GM13977 (cell line): ENCODE results near the gene SFXN2.

Experiments
- DNase-seq: peaks from one replicate; pipeline ENCODE4 v3.0.0; 2012; ENCODE audit warnings: low spot score
- in situ Hi-C: fragments of 300-500 bp; cut with MboI; formaldehyde crosslinking; loops from one replicate; pipeline ENCODE4 v1.12.0; 2022; ENCODE audit warnings: low sequenced_read_pairs, low pct_unique_long_range_greater_than_20kb, mixed read lengths, inconsistent platforms; ENCODE audit not compliant: unreplicated experiment
- TF ChIP-seq, protein P1 (sequence below): IDR thresholded peaks from 2 replicates; pipeline ENCODE4 v1.5.1; 2012; ENCODE audit warnings: mild to moderate bottlenecking, control low read depth; ENCODE audit not compliant: insufficient read depth; ENCODE audit errors: extremely low read depth, missing control alignments

Gene SFXN2

DNA sequence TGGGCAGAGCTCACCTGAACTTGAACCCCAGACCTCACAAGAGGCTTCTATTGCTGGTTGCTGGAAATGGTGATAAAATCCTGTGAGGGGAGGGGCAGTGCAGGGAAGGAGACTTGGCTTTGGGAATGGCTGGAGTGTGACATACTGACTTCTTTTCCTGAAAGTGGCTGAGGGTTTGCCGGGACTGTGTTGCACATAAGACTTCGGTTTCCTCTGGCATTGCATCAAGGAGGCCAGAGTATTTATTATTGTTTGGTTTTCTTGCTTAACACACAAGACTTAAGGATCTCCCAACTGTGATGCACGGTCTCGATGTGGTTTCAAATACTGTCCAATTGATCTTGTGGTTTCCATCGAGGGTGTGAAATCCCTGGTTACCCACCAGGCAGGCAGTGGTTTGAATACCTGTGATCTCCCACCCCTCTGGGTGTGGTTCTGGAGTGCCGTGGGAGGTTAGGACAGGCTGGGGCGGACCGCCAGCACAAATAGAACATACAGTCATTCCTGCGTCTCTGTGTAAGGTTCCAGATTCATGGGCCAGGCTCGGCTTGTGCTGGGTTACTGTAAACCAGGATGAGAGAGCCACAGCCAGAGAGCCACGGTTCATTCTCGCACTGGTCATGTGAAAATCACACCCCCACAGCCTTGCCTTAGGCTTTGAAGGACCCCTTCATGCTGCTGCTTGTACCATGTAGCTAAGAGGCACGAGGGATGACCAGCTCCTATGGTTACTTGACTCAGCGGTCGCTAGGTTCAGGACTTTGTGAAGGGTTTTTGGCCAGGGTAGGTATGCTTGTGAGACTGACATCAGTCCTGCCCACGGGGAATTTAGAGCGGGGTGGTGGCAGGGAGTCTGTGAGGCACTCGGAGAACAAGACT, 68.5 kb downstream of the SFXN2 start:
- in situ Hi-C loops, result no loop called here

GRCh38 chr10:102783568-102783967, 69.1 kb downstream of the SFXN2 start:
- TF ChIP-seq, protein P1, sequence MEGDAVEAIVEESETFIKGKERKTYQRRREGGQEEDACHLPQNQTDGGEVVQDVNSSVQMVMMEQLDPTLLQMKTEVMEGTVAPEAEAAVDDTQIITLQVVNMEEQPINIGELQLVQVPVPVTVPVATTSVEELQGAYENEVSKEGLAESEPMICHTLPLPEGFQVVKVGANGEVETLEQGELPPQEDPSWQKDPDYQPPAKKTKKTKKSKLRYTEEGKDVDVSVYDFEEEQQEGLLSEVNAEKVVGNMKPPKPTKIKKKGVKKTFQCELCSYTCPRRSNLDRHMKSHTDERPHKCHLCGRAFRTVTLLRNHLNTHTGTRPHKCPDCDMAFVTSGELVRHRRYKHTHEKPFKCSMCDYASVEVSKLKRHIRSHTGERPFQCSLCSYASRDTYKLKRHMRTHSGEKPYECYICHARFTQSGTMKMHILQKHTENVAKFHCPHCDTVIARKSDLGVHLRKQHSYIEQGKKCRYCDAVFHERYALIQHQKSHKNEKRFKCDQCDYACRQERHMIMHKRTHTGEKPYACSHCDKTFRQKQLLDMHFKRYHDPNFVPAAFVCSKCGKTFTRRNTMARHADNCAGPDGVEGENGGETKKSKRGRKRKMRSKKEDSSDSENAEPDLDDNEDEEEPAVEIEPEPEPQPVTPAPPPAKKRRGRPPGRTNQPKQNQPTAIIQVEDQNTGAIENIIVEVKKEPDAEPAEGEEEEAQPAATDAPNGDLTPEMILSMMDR, result no peak
- in situ Hi-C loops, result no loop called here
- no peak for DNase-seq

More for the DNA sequence above, 68.5 kb downstream of the SFXN2 start:
- DNase-seq, result no peak
- TF ChIP-seq, protein P1, result no peak

GRCh38 chr10:102785818-102786217, 71.4 kb downstream of the SFXN2 start:
- TF ChIP-seq, protein P1, result no peak
- no peak for DNase-seq
- in situ Hi-C loops, result no loop called here

- DNase-seq, result no peak
- in situ Hi-C loops, result no loop called here
- TF ChIP-seq, protein P1, result no peak
These were observed 77.4 kb downstream of the SFXN2 start for GRCh38 chr10:102791754-102792395.
